Memory B cell (primary cell): ENCODE measurements around the gene EFCAB6.

Source experiments
- ATAC-seq: fragments of 150-1000 bp; cut with Tn5 transposase; 2 replicates; pipeline ENCODE4 v1.10.0; 2021; ENCODE audit warnings: low read depth, mild to moderate bottlenecking, moderate library complexity
- DNase-seq, 2 donors: peaks; one replicate each; pipeline ENCODE4 v3.0.0; 2022; ENCODE audit warnings: low spot score in 2 of 2
- H3K27ac Mint-ChIP-seq: one replicate; pipeline ENCODE4 v1.8.0; 2022; ENCODE audit warnings: mild to moderate bottlenecking, moderate library complexity, mixed read lengths
- H3K27me3 Mint-ChIP-seq: one replicate; pipeline ENCODE4 v1.8.0; 2022; ENCODE audit warnings: mixed read lengths
- H3K36me3 Mint-ChIP-seq: one replicate; pipeline ENCODE4 v1.8.0; 2022; ENCODE audit warnings: mild to moderate bottlenecking, mixed read lengths
- H3K4me1 Mint-ChIP-seq: one replicate; pipeline ENCODE4 v1.8.0; 2022; ENCODE audit warnings: mixed read lengths
- H3K4me3 Mint-ChIP-seq: one replicate; pipeline ENCODE4 v1.8.0; 2022; ENCODE audit warnings: mild to moderate bottlenecking, moderate library complexity, mixed read lengths
- H3K9me3 Mint-ChIP-seq: one replicate; pipeline ENCODE4 v1.8.0; 2022; ENCODE audit warnings: mixed read lengths

Gene EFCAB6, protein sequence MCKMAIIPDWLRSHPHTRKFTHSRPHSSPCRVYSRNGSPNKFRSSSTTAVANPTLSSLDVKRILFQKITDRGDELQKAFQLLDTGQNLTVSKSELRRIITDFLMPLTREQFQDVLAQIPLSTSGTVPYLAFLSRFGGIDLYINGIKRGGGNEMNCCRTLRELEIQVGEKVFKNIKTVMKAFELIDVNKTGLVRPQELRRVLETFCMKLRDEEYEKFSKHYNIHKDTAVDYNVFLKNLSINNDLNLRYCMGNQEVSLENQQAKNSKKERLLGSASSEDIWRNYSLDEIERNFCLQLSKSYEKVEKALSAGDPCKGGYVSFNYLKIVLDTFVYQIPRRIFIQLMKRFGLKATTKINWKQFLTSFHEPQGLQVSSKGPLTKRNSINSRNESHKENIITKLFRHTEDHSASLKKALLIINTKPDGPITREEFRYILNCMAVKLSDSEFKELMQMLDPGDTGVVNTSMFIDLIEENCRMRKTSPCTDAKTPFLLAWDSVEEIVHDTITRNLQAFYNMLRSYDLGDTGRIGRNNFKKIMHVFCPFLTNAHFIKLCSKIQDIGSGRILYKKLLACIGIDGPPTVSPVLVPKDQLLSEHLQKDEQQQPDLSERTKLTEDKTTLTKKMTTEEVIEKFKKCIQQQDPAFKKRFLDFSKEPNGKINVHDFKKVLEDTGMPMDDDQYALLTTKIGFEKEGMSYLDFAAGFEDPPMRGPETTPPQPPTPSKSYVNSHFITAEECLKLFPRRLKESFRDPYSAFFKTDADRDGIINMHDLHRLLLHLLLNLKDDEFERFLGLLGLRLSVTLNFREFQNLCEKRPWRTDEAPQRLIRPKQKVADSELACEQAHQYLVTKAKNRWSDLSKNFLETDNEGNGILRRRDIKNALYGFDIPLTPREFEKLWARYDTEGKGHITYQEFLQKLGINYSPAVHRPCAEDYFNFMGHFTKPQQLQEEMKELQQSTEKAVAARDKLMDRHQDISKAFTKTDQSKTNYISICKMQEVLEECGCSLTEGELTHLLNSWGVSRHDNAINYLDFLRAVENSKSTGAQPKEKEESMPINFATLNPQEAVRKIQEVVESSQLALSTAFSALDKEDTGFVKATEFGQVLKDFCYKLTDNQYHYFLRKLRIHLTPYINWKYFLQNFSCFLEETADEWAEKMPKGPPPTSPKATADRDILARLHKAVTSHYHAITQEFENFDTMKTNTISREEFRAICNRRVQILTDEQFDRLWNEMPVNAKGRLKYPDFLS (N-terminal part only)

DNA sequence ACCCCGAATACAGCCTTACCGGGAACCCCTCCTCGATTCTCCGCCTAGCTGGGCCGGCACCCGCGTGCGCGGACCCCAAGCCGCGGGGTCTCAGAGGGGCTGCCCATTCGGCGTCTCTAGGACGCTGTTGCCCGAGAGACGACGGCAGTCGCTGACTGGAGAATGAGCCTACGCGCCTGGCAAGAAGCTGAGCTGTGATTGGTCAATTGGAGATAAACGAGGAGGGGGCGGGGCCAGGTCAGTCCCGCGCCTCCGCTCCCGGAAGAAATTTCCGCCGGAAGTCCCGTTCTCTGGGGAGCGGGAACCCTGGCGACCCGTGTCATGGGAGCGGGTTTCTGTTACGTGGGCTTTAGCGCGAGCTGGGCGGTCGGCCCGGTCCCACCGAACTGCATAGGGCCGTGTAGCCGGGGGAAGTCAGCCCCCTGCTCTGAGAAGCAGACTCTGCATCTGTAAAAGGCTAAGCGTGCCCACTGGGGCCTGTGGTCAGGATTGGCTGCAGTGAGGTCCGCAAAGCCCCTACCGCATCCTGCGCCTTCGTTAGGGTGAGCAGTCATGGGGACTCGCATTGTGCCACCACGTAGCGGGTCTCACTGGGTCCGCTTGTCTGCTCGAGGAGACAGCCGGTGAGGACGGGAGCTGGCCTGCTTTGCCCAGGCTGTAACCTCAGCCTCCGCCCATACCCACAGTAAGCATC is at the start of gene EFCAB6:
TSS of gene EFCAB6 (minus strand) at position 157 of the 694 bp plus-strand sequence. CDS start 29,987 bp downstream, outside the sequence.
- Mint-ChIP-seq H3K27ac (peak within 1 kb of the TSS; percentile 87), H3K27me3 (no peaks in the 10 kb centered on the region), H3K9me3 (no peaks in the 10 kb centered on the region), H3K36me3 (no peaks in the 10 kb centered on the region), H3K4me3 (peak within 1 kb of the TSS; percentile 90), H3K4me1 (peaks cover 16% of the 10 kb centered on the region)
- peak; percentile 93 for ATAC-seq
- peak; percentile 82 to 83 for DNase-seq

DNA sequence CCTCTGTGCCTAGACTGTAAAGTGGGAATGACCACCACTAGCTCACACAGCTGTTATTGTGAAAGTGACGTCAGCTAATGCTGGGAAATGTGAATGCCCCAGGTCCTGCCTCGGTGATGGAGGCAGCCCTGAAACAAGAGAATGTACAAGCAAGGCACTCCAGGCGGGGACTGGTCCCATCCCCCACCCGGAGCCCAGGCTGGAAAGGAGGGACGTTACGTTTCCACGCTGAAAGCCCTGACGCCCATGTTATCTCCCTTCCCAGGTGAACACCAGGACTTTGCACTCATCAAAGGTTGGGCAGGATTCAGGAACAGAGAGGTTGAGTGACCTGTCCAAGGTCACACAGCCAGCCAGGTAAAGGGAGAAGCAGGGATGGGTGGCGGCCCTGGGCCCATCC is 49.4 kb upstream of the EFCAB6 start:
- ATAC-seq (no peak), DNase-seq (no peak)
- Mint-ChIP-seq H3K27me3 (peaks cover 29% of the 10 kb centered on the region), H3K36me3 (peaks cover 3% of the 10 kb centered on the region), H3K9me3 (peaks cover 8% of the 10 kb centered on the region), H3K27ac (no peak overlapping the region), H3K4me1 (no peaks in the 10 kb centered on the region), H3K4me3 (no peak overlapping the region)

DNA sequence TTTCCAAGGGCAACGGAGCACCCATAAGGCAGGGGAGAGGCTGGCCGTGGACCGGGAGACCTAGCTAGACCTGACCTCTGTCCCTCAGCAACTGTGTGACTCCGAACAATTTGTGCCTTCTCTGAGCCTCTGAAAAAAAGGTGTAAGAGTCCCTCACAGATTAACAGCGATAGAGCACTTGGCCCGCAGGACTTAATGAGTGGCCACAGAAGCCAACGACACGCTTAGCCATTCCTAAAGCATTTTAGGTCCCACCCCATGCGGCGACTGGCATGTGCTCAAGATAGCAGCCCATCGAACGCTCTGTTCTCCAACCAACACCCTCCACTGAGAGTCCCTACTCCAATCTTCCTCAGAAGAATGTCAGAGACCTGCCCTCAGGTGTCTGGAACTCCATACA is 48.7 kb upstream of the EFCAB6 start:
- ATAC-seq (no peak), DNase-seq (no peak)
- peaks cover 3% of the 10 kb centered on the region for H3K36me3 Mint-ChIP-seq
- H3K27me3 Mint-ChIP-seq = peaks cover 26% of the 10 kb centered on the region
- no peaks in the 10 kb centered on the region for H3K4me1 Mint-ChIP-seq
- H3K9me3 Mint-ChIP-seq = peaks cover 9% of the 10 kb centered on the region
- no peak overlapping the region for H3K4me3 Mint-ChIP-seq
- H3K27ac Mint-ChIP-seq = no peak overlapping the region

DNA sequence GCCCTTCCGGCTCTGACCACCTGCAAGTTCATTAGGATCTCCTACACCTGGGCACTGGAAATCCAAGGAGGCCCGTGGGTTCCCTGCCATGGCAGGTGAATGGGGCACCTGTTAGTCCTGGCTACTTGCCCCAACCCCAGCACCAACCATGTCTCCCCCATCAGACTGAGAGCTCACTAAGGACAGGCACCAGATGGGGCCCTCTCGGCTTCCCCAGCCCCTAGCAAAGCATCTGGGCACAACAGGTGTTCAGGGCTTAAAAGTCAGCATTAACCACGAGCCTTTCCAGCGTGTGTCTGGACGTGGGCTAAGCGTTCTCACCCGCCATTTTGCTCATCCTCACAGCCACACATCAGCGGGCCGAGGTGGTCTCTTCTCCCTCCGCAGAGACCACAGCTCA is 48.0 kb upstream of the EFCAB6 start:
- peaks cover 3% of the 10 kb centered on the region for H3K36me3 Mint-ChIP-seq
- H3K9me3 Mint-ChIP-seq = peaks cover 9% of the 10 kb centered on the region
- no peaks in the 10 kb centered on the region for H3K4me1 Mint-ChIP-seq
- H3K4me3 Mint-ChIP-seq = no peak overlapping the region
- no peak overlapping the region for H3K27ac Mint-ChIP-seq
- ATAC-seq (no peak), DNase-seq (no peak)
- H3K27me3 Mint-ChIP-seq = peaks cover 24% of the 10 kb centered on the region

DNA sequence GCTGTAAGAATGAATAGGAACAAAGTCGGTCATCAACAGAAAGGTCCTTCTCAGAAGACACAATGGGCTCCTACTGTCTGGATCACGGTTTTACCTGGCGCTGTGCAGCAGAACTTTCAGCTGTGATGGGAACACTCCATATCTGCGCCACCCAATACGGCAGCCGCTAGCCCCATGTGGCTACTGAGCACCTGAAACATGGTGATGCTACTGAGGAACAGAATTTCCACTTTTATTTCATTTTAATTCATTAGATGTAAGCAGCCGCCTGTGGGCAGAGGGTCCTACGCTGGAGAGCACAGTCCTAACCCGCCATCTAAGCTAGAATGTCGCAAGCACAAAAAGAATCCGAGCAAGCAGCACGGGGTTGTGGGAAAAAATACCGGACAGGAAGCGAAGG is 47.5 kb upstream of the EFCAB6 start:
- Mint-ChIP-seq H3K4me1 (no peaks in the 10 kb centered on the region), H3K36me3 (peaks cover 3% of the 10 kb centered on the region), H3K27ac (no peak overlapping the region), H3K27me3 (peaks cover 19% of the 10 kb centered on the region), H3K9me3 (peaks cover 9% of the 10 kb centered on the region), H3K4me3 (no peak overlapping the region)
- ATAC-seq = no peak
- no peak for DNase-seq

DNA sequence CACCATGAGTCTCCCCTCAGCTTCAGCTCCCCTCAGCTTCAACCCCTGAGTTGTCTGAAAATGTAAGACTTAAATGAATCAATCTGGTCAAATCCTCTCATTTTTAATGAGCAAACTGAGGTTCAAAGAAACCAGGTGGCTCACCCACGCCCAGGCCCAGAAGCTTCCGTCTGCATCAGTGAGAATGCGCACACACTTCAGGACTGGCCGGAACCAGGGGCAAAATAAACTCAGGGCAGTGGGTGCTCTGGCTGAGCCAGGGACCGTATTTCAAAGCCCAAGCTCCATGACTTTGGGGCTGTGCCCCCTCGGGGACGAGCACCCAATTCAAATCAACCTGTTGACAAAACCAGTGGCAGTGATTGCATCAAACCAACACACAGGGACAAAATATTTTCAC is 47.1 kb upstream of the EFCAB6 start:
- Mint-ChIP-seq H3K36me3 (peaks cover 3% of the 10 kb centered on the region), H3K4me1 (no peaks in the 10 kb centered on the region), H3K4me3 (no peak overlapping the region), H3K27me3 (peaks cover 19% of the 10 kb centered on the region), H3K27ac (no peak overlapping the region), H3K9me3 (peaks cover 9% of the 10 kb centered on the region)
- DNase-seq (no peak), ATAC-seq (no peak)

DNA sequence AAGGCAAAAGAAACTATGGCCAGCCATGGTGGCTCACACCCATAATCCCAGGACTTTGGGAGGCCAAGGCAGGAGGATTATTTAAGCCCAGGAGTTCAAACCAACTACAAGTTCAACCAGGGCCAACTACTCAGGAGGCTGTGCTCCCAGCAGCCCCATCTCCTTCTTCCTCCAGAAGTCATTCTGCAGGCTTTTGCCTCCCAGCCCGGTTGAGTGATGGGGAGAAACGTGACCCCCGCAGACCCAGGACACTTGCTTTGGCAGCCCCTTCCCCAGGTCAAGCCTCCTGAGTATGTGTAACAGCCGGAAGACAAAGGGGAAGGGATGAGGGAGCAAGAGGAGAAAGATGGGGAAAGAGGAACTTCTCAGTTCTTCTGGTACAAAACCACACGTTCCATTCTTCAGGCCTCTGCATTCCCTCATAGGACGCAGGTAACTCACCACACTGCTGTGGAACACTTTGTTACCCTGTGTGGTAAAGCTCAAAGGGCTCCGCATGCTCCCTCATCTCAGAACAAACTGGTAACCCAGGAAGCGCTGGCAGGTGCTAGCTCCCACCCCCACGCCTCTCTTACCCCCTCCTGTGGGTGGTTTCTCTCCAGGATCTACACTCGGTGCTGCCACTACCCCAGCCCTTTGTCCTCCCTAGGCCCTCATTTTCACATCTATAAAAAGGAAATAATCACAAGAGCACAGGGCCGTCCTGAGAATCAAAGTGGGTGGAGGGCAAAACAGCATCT is 46.2 kb upstream of the EFCAB6 start:
- ATAC-seq (no peak), DNase-seq (no peak)
- H3K4me3 Mint-ChIP-seq = no peak overlapping the region
- H3K36me3 Mint-ChIP-seq = peaks cover 3% of the 10 kb centered on the region
- H3K4me1 Mint-ChIP-seq = no peaks in the 10 kb centered on the region
- H3K9me3 Mint-ChIP-seq = peaks cover 9% of the 10 kb centered on the region
- H3K27me3 Mint-ChIP-seq = peaks cover 13% of the 10 kb centered on the region
- no peak overlapping the region for H3K27ac Mint-ChIP-seq

DNA sequence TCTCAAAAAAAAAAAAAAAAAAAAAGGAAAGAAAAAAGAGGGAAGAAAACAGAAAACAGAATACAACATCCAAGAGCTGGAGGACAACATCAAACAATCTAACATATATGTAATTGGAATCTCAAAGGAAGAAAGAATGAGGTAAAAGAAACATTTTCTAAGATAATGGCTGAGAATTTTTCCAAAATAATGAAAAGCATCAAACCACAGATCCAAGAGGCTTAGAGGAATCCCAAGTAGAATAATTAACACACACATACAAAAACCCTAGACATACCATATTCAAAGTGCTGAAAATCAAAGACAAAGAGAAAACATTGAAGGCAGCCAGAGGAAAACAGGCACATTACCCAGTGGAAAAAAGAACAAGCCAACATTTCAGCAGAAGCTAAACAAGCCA is 45.3 kb upstream of the EFCAB6 start:
- Mint-ChIP-seq H3K4me3 (no peak overlapping the region), H3K27me3 (peaks cover 13% of the 10 kb centered on the region), H3K27ac (no peak overlapping the region), H3K9me3 (peaks cover 9% of the 10 kb centered on the region), H3K36me3 (peaks cover 3% of the 10 kb centered on the region), H3K4me1 (no peaks in the 10 kb centered on the region)
- DNase-seq (no peak), ATAC-seq (no peak)

DNA sequence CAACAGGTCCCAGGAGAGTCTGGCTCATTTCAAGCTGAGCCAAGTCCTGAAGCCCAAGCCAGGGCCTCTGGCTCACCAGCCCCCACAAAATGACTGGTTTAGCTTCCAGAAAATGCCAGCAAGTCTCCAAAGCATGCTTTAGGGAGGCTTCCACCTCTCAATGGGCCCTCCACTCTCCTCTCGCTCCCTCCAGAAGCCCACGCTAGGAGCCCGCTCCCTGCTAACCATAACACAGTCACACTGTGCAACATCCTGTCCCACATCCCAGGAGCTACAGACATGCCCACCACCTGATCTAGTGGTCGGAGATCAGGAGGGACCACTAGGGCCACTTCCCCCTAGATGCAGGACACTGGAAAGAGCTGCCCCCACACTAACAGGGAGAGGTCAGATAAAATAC is 43.3 kb upstream of the EFCAB6 start:
- ATAC-seq (no peak), DNase-seq (no peak)
- H3K27ac Mint-ChIP-seq = no peak overlapping the region
- H3K9me3 Mint-ChIP-seq = peaks cover 9% of the 10 kb centered on the region
- no peak overlapping the region for H3K4me3 Mint-ChIP-seq
- H3K4me1 Mint-ChIP-seq = no peaks in the 10 kb centered on the region
- H3K36me3 Mint-ChIP-seq = peaks cover 3% of the 10 kb centered on the region
- peaks cover 15% of the 10 kb centered on the region for H3K27me3 Mint-ChIP-seq

DNA sequence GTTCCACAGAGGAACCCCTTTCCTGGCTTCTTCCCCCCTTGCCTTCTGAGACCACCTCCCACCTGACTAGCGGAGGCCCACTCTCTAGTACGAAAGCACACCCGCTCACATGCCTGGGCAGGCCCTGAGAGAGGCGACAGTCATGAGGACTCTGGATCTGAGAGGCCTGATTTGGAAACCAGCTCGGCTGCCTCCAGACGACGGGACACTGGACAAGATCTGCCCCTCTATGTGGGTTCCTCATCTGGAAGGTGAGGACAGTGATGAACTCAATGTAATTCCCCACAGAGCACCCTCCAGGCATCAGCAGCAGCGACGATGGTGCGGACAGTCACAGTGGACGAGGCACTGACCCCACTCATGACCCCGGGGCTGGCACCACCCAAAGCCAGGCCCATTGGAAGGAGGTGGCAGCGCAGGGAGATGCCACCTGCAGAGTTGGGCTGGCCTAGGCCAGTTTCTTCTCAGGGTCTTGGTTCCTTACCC is 42.7 kb upstream of the EFCAB6 start:
- H3K36me3 Mint-ChIP-seq = peaks cover 3% of the 10 kb centered on the region
- H3K27ac Mint-ChIP-seq = no peak overlapping the region
- ATAC-seq = no peak
- no peak for DNase-seq
- H3K27me3 Mint-ChIP-seq = peaks cover 15% of the 10 kb centered on the region
- H3K9me3 Mint-ChIP-seq = peaks cover 9% of the 10 kb centered on the region
- no peak overlapping the region for H3K4me3 Mint-ChIP-seq
- H3K4me1 Mint-ChIP-seq = no peaks in the 10 kb centered on the region

DNA sequence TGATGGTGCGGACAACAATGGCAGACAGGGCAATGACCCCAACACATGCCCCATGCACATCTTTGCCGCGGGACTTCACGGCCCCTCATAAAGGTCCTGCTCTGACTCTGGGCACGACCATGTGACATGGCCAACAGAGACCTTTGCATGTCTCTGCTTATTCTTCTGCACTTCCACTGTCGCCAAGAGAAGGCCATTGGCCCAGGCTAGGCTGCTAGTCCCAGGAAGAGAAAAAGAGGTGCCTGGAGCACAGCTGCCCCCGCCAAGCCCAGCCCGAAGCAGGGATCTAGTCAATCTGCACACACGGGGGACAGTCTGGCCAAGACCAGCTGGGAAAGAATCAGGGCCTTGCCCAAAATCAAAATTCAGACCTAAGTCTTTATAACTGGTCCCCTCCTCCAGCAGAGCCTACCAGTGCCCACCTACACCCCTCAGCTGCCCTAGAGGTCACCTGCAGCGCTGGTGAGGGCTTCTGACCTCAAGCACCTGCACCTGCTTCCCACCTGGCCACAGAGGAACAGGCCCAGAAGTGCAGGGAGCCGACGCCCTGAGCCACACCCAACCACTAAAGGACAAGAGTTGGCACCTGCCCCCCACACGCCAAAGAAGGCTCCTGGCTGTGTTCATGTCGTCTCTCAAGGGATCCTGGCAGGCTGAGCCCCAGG is 42.1 kb upstream of the EFCAB6 start:
- no peak overlapping the region for H3K4me3 Mint-ChIP-seq
- H3K27me3 Mint-ChIP-seq = peaks cover 15% of the 10 kb centered on the region
- DNase-seq = no peak
- H3K36me3 Mint-ChIP-seq = peaks cover 3% of the 10 kb centered on the region
- no peak overlapping the region for H3K27ac Mint-ChIP-seq
- H3K4me1 Mint-ChIP-seq = no peaks in the 10 kb centered on the region
- peaks cover 9% of the 10 kb centered on the region for H3K9me3 Mint-ChIP-seq
- no peak for ATAC-seq

DNA sequence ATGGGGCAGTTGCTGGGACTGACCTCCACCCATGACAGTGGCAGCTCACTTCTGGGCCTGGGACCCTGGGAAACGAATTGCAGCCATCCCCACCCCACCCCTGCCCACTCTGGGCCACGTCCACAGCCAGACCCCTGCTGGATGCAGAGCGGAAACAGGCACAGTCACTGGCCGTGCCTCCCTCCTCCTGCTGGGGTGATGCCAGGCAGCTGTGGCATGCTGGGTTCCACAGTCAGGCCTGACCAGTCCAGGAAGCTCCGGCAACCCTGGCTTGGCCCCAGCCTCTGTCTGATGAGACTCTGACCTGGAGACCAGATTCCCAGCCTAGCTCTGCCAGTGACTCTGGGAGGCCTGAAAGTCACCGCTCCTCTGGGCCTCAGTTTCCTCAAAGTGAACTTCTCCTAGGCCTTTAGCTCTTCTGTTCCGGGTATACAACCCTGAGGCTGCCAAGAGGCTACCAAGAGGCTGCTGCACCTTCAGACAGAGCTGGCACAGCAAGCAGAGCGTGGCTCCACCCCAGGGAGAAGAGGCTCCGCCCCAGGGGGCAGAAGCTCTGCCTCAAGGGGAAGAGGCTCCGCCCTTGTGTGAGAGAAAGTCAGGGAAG is 41.3 kb upstream of the EFCAB6 start:
- ATAC-seq = no peak
- peaks cover 9% of the 10 kb centered on the region for H3K9me3 Mint-ChIP-seq
- H3K27ac Mint-ChIP-seq = no peak overlapping the region

More for the DNA sequence above, 41.3 kb upstream of the EFCAB6 start:
- H3K36me3 Mint-ChIP-seq = peaks cover 3% of the 10 kb centered on the region
- H3K27me3 Mint-ChIP-seq = peaks cover 16% of the 10 kb centered on the region
- H3K4me3 Mint-ChIP-seq = no peak overlapping the region
- H3K4me1 Mint-ChIP-seq = no peaks in the 10 kb centered on the region
- DNase-seq = no peak
